ENCODE measurements around the gene AFF2.

Gene AFF2

GRCh38 chrX:149022485-149022884 lies 522.1 kb downstream of the AFF2 start:
- Histone ChIP-seq H3K27me3 (ENCODE audit: insufficient read depth, low read length) (no peaks in the 10 kb centered on the region), H3K9me3 (ENCODE audit: low read length) (no peaks in the 10 kb centered on the region), H2AFZ (ENCODE audit: low read depth, low read length) (no peak overlapping the region), H3K4me3 (ENCODE audit: low read length) (no peak overlapping the region), H3K4me1 (ENCODE audit: insufficient read depth, low read length) (no peaks in the 10 kb centered on the region), H3K36me3 (ENCODE audit: insufficient read depth, low read length) (no peaks in the 10 kb centered on the region)

GRCh38 chrX:149032449-149032848 lies 532.0 kb downstream of the AFF2 start:
- H3K9me3 ChIP-seq (ENCODE audit: low read length), result no peaks in the 10 kb centered on the region

GRCh38 chrX:149036086-149036485 lies 535.7 kb downstream of the AFF2 start:
- Histone ChIP-seq H2AFZ (ENCODE audit: low read depth, low read length) (no peak overlapping the region), H3K9me3 (ENCODE audit: low read length) (no peaks in the 10 kb centered on the region), H3K36me3 (ENCODE audit: insufficient read depth, low read length) (no peaks in the 10 kb centered on the region), H3K4me1 (ENCODE audit: insufficient read depth, low read length) (no peaks in the 10 kb centered on the region), H3K4me3 (ENCODE audit: low read length) (no peak overlapping the region), H3K27me3 (ENCODE audit: insufficient read depth, low read length) (no peaks in the 10 kb centered on the region)

More at GRCh38 chrX:149032449-149032848, 532.0 kb downstream of the AFF2 start:
- Histone ChIP-seq H3K36me3 (ENCODE audit: insufficient read depth, low read length) (no peaks in the 10 kb centered on the region), H3K4me1 (ENCODE audit: insufficient read depth, low read length) (no peaks in the 10 kb centered on the region), H3K27me3 (ENCODE audit: insufficient read depth, low read length) (no peaks in the 10 kb centered on the region), H2AFZ (ENCODE audit: low read depth, low read length) (no peak overlapping the region), H3K4me3 (ENCODE audit: low read length) (no peak overlapping the region)

- Histone ChIP-seq H3K27me3 (ENCODE audit: insufficient read depth, low read length) (no peaks in the 10 kb centered on the region), H3K4me3 (ENCODE audit: low read length) (no peak overlapping the region), H3K36me3 (ENCODE audit: insufficient read depth, low read length) (no peaks in the 10 kb centered on the region), H3K4me1 (ENCODE audit: insufficient read depth, low read length) (no peaks in the 10 kb centered on the region), H3K9me3 (ENCODE audit: low read length) (no peaks in the 10 kb centered on the region), H2AFZ (ENCODE audit: low read depth, low read length) (no peak overlapping the region)
Observed at GRCh38 chrX:149037281-149037870, 537.0 kb downstream of the AFF2 start.

GRCh38 chrX:149039057-149039456 lies 538.6 kb downstream of the AFF2 start:
- H3K4me3 ChIP-seq (ENCODE audit: low read length), result no peak overlapping the region
- H3K27me3 ChIP-seq (ENCODE audit: insufficient read depth, low read length), result no peaks in the 10 kb centered on the region
- H3K36me3 ChIP-seq (ENCODE audit: insufficient read depth, low read length), result no peaks in the 10 kb centered on the region
- H3K9me3 ChIP-seq (ENCODE audit: low read length), result no peaks in the 10 kb centered on the region
- no peak overlapping the region for H2AFZ ChIP-seq (ENCODE audit: low read depth, low read length)
- no peaks in the 10 kb centered on the region for H3K4me1 ChIP-seq (ENCODE audit: insufficient read depth, low read length)

GRCh38 chrX:149040873-149041535 lies 540.6 kb downstream of the AFF2 start:
- Histone ChIP-seq H2AFZ (ENCODE audit: low read depth, low read length) (no peak overlapping the region), H3K36me3 (ENCODE audit: insufficient read depth, low read length) (no peaks in the 10 kb centered on the region), H3K4me1 (ENCODE audit: insufficient read depth, low read length) (no peaks in the 10 kb centered on the region), H3K9me3 (ENCODE audit: low read length) (no peaks in the 10 kb centered on the region), H3K27me3 (ENCODE audit: insufficient read depth, low read length) (no peaks in the 10 kb centered on the region), H3K4me3 (ENCODE audit: low read length) (no peak overlapping the region)

GRCh38 chrX:149043401-149043800 lies 543.0 kb downstream of the AFF2 start:
- H3K4me3 ChIP-seq (ENCODE audit: low read length), result no peak overlapping the region
- no peaks in the 10 kb centered on the region for H3K27me3 ChIP-seq (ENCODE audit: insufficient read depth, low read length)
- H3K36me3 ChIP-seq (ENCODE audit: insufficient read depth, low read length), result no peaks in the 10 kb centered on the region
- H3K9me3 ChIP-seq (ENCODE audit: low read length), result no peaks in the 10 kb centered on the region
- H3K4me1 ChIP-seq (ENCODE audit: insufficient read depth, low read length), result no peaks in the 10 kb centered on the region
- no peak overlapping the region for H2AFZ ChIP-seq (ENCODE audit: low read depth, low read length)

- Histone ChIP-seq H3K27me3 (ENCODE audit: insufficient read depth, low read length) (no peaks in the 10 kb centered on the region), H3K4me3 (ENCODE audit: low read length) (no peak overlapping the region), H2AFZ (ENCODE audit: low read depth, low read length) (no peak overlapping the region), H3K36me3 (ENCODE audit: insufficient read depth, low read length) (no peaks in the 10 kb centered on the region), H3K4me1 (ENCODE audit: insufficient read depth, low read length) (no peaks in the 10 kb centered on the region), H3K9me3 (ENCODE audit: low read length) (no peaks in the 10 kb centered on the region)
Observed at GRCh38 chrX:149044471-149044870, 544.1 kb downstream of the AFF2 start.

- H2AFZ ChIP-seq (ENCODE audit: low read depth, low read length), result no peak overlapping the region
- H3K27me3 ChIP-seq (ENCODE audit: insufficient read depth, low read length), result no peaks in the 10 kb centered on the region
- H3K9me3 ChIP-seq (ENCODE audit: low read length), result no peaks in the 10 kb centered on the region
- no peak overlapping the region for H3K4me3 ChIP-seq (ENCODE audit: low read length)
- H3K4me1 ChIP-seq (ENCODE audit: insufficient read depth, low read length), result no peaks in the 10 kb centered on the region
- H3K36me3 ChIP-seq (ENCODE audit: insufficient read depth, low read length), result no peaks in the 10 kb centered on the region
Observed at GRCh38 chrX:149045645-149046210, 545.3 kb downstream of the AFF2 start.
